K562 treated with DMSO at 1 percent for 12 hours (cell line): Measurements from ENCODE around the gene FKBP1C. TPM values are rescaled to one million over a fixed set of nuclear protein-coding genes. Genes with fewer than 3 reads are reported as not detected.

Experiments used
- total RNA-seq: library from RNA; unstranded; fragments of 300-600 nt; gene quantifications from 2 replicates; pipeline ENCODE4 v1.2.3, GENCODE V29; 2022; ENCODE audit not compliant: insufficient read depth

FKBP1C gene
- not detected in 2 replicates for total RNA-seq

GRCh38 chr6:63211343-63211742, at the start of gene FKBP1C:
Gene FKBP1C (plus strand): TSS chr6:63211469.

Other genes starting within 250 kb of the FKBP1C start
- not detected in 2 replicates for gene LGSN, start 108.5 kb downstream of the FKBP1C start, total RNA-seq